Neural cell (in vitro differentiated cells): ENCODE results near the gene MPDU1.

Experiments used
- TF ChIP-seq, protein P1 (sequence below): fragments of 450-650 bp; IDR thresholded peaks from 2 replicates; pipeline ENCODE4 v1.5.1; 2014; ENCODE audit warnings: antibody characterized with exemption, mild to moderate bottlenecking, moderate library complexity; ENCODE audit not compliant: poor library complexity, severe bottlenecking
- TF ChIP-seq, protein P2 (sequence below): IDR thresholded peaks from 2 replicates; pipeline ENCODE4 v1.6.1; 2012; ENCODE audit warnings: borderline replicate concordance

GRCh38 chr17:7550344-7550743 is 33.3 kb upstream of the MPDU1 start:
- TF ChIP-seq, protein P1, sequence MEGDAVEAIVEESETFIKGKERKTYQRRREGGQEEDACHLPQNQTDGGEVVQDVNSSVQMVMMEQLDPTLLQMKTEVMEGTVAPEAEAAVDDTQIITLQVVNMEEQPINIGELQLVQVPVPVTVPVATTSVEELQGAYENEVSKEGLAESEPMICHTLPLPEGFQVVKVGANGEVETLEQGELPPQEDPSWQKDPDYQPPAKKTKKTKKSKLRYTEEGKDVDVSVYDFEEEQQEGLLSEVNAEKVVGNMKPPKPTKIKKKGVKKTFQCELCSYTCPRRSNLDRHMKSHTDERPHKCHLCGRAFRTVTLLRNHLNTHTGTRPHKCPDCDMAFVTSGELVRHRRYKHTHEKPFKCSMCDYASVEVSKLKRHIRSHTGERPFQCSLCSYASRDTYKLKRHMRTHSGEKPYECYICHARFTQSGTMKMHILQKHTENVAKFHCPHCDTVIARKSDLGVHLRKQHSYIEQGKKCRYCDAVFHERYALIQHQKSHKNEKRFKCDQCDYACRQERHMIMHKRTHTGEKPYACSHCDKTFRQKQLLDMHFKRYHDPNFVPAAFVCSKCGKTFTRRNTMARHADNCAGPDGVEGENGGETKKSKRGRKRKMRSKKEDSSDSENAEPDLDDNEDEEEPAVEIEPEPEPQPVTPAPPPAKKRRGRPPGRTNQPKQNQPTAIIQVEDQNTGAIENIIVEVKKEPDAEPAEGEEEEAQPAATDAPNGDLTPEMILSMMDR, result no peak
- TF ChIP-seq, protein P2, sequence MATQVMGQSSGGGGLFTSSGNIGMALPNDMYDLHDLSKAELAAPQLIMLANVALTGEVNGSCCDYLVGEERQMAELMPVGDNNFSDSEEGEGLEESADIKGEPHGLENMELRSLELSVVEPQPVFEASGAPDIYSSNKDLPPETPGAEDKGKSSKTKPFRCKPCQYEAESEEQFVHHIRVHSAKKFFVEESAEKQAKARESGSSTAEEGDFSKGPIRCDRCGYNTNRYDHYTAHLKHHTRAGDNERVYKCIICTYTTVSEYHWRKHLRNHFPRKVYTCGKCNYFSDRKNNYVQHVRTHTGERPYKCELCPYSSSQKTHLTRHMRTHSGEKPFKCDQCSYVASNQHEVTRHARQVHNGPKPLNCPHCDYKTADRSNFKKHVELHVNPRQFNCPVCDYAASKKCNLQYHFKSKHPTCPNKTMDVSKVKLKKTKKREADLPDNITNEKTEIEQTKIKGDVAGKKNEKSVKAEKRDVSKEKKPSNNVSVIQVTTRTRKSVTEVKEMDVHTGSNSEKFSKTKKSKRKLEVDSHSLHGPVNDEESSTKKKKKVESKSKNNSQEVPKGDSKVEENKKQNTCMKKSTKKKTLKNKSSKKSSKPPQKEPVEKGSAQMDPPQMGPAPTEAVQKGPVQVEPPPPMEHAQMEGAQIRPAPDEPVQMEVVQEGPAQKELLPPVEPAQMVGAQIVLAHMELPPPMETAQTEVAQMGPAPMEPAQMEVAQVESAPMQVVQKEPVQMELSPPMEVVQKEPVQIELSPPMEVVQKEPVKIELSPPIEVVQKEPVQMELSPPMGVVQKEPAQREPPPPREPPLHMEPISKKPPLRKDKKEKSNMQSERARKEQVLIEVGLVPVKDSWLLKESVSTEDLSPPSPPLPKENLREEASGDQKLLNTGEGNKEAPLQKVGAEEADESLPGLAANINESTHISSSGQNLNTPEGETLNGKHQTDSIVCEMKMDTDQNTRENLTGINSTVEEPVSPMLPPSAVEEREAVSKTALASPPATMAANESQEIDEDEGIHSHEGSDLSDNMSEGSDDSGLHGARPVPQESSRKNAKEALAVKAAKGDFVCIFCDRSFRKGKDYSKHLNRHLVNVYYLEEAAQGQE, result no peak
